HG03469 (cell line): ENCODE results near the gene EPX.
"Not testable (repeated sequence)": the region's sequence is repeated elsewhere in the genome, so short reads cannot be mapped to it uniquely, and the experiment has no call there.

ENCODE experiments used
- ATAC-seq: cut with Tn5 transposase; IDR thresholded peaks from one replicate; pipeline ENCODE4 v1.9.1; 2021; ENCODE audit warnings: mild to moderate bottlenecking, moderate library complexity, moderate number of reproducible peaks; ENCODE audit not compliant: unreplicated experiment

Gene EPX, protein sequence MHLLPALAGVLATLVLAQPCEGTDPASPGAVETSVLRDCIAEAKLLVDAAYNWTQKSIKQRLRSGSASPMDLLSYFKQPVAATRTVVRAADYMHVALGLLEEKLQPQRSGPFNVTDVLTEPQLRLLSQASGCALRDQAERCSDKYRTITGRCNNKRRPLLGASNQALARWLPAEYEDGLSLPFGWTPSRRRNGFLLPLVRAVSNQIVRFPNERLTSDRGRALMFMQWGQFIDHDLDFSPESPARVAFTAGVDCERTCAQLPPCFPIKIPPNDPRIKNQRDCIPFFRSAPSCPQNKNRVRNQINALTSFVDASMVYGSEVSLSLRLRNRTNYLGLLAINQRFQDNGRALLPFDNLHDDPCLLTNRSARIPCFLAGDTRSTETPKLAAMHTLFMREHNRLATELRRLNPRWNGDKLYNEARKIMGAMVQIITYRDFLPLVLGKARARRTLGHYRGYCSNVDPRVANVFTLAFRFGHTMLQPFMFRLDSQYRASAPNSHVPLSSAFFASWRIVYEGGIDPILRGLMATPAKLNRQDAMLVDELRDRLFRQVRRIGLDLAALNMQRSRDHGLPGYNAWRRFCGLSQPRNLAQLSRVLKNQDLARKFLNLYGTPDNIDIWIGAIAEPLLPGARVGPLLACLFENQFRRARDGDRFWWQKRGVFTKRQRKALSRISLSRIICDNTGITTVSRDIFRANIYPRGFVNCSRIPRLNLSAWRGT

DNA sequence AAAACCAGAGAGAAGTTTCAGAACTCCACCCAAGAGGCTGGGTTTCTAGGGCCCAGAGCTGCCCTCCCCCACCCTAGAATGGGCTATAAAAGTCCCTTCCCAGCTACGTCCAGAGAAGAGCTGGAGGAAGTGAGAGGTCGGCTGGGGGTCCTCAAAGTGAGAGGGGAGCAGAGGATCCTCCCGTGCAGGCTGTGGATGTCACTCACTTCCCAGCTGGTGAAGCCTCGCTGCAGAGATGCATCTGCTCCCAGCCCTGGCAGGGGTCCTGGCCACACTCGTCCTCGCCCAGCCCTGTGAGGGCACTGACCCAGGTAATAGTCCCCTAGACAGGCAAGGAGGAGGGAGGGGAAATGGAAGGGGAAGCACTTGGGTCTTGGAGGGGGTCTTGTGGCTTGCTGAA, at the start of gene EPX:
Gene EPX, plus strand, starts transcription at position 115 of the 400 bp plus-strand sequence. Its CDS starts 121 bp downstream, at position 236.
- ATAC-seq, result no peak

DNA sequence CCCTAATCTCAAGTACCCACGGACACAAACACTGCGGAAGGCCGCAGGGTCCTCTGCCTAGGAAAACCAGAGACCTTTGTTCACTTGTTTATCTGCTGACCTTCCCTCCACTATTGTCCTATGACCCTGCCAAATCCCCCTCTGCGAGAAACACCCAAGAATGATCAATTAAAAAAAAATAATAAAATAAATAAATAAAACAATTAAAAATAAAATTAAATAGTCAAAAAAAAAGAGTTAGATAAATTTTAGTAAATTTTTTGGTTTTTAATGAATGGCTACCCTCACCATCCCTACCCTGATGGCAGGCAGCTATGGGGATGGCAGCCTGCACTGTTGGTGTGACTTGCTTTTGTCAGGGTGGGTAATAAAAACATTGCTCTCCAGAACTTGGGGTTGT, 49.2 kb upstream of the EPX start:
- not testable (repeated sequence) for ATAC-seq

DNA sequence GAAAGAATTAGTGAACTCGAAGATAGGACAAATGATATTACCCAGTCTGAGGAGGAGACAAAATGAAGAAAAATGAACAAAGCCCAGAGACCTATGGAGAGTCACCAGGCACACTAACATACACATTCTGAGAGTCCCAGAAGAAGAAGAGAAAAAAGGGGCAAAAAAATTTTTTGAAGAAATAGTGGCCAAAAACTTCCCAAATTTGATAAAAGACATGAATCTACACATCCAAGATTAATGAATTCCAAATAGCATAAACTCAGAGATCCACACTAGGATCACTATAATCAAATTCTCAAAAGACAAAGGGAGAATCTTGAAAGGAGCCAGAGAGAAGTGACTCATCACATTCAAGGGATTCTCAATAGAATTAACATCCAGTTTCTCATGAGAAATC, 47.7 kb upstream of the EPX start:
- no peak for ATAC-seq

DNA sequence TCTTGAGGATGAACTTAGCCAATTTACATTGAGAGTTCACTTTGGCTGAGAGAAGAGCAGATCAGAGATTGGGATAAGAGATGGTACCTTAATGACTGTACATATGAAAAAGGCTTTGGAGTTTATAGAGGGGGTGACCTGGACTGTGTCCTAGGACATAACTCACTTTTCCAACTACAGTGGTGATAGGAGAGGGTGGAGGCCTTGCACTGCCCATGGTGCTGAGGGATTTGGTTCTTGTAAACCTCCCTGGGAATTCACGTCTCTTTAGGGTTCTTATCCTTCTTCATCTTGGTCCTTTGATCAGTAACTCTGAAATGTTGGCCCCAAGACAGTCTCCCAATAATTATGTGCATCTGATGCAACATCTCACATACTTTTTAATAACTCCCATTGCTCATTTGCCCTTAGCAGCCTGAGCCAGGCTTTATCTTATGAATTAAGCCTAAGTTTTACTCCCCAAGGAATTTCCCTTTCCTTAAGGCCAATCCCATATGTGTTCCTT, 44.5 kb upstream of the EPX start, which contains the start of gene OR4D1:
Gene OR4D1, plus strand, starts transcription at position 455 of the 505 bp plus-strand sequence. CDS start 6,770 bp downstream, outside the sequence.
- no peak for ATAC-seq

DNA sequence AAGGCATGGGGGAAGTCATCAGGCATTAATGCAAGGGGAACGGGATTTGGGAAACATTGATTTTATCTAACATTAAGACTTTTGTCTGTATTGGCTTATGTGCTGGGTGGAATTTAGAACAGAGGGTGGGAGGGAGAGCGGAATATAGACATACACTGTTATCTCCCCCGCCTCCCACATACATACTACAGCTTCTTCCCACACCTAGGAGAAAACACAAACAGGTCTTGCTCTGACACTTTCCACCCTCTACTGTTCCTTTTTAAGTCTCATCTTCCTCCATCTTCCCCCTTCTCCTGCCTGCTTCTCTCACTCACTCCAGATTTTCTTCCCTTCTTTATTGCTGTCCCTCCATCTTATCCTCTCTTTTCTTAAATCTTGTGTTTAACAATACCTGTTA, 43.9 kb upstream of the EPX start:
- no peak for ATAC-seq

DNA sequence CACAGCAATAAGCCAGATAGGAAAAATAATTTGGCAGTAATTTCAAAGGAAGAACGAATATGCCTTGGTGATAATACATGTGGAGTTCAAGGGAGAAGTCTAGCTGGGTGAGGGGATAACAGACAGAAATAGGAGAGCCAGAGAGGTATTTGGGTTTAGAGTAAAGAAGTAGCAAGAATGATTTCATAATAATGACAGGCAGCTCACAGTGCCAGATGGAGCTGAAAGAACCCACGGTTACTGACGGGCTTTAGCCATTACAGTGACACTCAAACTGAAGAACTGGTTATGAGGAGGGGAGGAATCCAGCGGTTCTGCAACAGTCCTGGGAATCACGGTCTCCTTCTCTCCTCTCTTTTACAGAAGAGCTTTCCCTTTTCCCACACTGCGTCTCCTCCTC, 42.1 kb upstream of the EPX start:
- ATAC-seq, result no peak

DNA sequence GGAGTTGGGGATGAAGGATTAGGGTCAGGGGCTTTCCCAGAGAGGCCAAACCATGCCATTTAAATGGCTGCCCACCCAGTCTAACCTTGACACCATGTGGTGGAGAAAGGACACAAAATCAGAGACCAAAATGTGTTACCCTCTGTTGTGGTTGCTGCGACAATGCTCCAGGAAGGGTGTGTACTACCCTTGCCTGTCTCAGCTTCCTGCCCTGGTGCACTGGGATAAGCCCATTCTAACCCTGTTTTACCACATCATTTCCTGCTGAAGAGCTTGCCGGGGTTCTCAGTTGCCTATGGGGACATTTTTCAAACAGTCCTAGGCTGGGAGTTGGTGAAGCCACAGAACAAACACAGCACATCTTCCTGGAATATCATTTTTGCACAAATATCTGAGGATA, 39.5 kb upstream of the EPX start:
- no peak for ATAC-seq

DNA sequence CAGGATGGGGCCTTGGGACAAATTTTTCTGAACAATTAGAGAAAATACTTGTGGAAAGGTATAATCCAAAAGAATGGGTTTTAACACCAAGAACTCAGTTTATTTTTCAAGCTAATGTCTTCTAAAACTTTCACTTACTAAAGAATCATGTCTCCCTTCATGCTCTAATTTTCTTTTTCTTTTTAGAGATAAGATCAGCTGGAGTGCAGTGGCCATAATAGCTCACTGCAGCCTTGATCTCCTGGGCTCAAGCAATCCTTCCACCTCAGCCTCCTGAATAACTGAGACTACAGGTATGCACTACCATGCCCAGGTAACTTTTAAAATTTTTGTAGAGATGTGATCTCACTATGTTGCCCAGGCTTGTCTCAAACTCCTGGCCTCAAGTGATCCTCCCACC, 38.9 kb upstream of the EPX start:
- no peak for ATAC-seq

DNA sequence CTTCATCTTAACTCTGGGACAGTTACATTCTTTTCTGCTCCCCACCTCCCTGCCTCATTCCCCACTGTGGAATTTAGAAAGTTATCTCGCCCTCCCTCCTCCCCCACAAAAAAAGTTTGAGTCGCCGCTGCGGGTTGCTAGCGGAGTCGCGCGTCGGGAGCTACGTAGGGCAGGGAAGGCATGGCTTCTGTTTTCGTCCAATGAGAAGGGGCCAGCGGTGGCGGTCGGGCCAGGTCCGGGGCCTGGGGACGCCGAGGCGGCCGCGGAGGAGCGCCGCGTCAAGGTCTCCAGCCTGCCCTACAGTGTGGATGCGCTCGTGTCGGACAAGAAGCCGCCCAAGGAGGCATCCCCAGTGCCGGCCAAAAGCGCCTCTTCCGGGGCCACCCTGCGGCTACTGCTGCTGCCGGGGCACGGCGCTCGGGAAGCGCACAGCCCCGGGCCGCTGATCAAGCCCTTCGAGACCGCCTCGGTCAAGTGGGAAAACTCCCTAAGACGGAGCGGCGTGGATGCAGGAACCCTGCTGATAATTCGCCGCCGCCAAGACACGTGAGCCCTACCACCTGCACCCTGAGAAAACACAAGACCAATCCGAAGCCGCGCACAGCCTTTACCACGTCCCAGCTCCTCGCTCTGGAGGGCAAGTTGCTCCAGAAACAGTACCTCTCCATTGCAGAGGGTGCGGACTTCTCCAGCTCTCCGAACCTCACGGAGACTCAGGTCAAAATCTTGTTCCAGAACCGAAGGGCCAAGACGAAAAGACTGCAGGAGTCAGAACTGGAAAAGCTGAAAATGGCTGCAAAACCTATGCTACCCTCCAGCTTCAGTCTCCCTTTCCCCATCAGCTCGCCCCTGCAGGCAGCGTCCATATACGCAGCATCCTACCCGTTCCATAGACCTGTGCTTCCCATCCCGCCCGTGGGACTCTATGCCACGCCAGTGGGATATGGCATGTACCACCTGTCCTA, 35.4 kb upstream of the EPX start:
- ATAC-seq, result no peak

DNA sequence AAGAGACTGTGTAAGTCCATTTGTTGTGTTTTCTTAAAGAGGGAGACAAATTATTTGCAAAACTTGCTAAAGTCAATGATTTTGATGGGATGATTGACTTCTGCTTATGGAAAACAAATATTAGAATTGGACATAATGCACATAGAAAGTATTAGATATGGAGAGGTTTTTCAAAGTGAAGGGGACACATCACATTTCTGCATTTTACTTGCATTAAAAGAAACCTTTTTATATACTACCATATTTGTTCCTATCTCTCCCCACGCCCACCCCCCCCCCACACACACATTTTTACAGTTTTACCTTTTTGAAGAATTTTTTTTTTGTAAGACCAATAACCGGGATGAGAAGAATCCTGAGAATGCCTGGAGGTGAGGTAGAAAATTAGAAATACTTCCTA, 34.3 kb upstream of the EPX start:
- no peak for ATAC-seq

DNA sequence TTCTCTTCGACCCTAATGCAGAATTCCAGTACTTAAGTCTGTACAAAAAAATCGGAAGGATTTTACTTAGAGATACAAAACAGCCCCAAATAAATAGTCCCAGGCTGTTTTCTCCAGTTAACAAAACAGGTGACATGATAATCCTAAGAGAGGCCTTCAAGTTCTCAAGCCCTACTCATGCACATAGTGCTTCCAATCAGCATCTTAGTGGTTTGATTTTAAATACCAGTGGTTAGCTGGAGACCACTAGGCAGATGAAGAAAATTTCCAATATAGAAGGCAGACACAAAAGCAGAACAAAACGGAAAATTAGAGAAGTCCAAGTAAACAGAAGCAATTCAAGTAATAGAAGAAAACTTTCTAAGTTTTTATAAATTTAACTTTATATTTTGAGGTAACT, 31.0 kb upstream of the EPX start:
- no peak for ATAC-seq

DNA sequence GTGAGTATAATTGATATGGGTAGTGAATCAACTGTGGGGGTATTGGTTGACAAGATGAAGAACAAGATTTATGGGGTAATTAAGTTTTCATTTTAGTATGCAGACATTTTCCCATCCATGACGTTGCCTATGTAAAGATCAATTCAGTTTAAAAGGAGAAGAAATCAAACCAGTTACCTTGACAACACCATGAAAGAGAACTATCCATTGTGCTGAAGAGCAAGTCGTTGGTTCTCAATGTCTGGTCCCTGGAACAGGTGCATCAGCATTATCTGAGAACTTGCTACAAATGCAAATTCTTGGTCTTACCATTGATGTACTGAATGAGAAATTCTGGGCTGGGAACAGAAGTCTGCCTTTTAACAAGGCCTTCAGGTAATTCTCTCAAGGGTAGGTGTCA, 26.5 kb upstream of the EPX start:
- ATAC-seq, result no peak

DNA sequence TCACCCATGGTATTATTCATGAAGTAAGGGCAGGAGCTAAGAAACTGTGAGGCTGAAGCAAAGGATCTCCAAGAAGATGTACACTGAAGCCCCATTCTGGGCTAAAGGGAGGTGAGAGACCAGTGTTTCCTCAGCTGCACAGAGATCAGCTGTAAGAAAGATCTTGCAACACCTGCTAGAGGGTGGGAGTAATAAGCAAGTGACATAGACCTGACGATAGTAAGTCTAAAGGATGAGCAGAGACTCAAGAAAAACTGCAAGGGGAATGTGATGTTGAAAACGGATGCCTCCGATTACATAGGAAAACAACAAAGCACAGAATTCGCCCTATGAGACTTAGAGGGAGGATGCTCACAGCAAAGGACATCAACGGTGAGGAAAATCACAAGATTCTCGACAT, 25.8 kb upstream of the EPX start, which contains the start of gene OR4D2:
Gene OR4D2, plus strand, starts transcription at position 301 of the 400 bp plus-strand sequence. CDS start 2,674 bp downstream, outside the sequence.
- ATAC-seq, result no peak

DNA sequence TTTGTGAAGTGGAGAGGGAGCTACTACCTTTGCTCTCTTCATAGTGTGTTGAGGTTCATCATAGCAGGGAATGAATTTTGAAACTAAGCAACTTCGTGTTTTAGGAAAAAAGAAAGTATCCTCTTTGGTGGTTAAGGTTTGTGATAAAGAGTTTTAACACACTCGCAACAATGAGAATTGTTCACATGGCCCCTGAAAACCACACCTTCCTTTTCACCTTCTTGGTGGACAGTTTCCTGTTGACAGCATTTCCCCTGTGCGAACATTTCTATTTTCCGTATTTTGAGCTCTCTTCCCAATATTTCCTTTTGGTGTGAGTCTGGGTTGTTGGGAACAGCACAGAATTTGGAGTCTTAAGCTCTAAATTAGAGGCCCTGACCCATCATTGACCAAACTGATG, 21.9 kb upstream of the EPX start:
- no peak for ATAC-seq

DNA sequence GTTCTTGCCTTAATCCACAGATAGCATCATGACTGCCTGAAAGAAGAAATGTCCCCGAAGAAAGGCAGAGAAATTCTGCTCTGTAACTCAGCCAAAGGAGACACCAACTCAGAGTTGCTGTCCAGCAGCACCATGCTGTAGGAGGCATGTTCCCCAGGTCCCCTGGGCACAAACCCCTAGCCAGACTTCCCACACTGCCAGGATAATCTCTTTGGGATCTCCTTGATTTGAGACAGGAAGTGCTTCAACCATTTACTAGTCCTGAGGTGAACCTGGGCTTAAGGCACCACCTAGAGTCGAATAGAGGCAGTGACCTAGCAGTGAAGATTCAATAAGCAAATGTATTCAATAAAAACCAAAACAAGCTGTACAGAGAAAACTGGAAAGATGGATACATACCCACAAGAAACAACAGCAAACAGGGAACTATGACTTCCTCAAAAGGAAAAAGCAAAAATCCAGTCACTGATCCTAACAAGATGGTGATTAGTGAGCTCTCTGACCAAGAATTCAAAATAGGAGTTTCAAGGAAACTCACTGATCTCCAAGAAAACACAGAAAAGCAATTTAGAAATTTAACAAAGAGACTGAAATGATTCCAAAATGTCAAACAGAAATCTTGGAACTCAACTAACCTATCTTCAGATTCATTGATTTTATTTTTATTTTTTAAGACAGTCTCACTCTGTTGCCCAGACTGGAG, 20.0 kb upstream of the EPX start:
- ATAC-seq, result no peak

DNA sequence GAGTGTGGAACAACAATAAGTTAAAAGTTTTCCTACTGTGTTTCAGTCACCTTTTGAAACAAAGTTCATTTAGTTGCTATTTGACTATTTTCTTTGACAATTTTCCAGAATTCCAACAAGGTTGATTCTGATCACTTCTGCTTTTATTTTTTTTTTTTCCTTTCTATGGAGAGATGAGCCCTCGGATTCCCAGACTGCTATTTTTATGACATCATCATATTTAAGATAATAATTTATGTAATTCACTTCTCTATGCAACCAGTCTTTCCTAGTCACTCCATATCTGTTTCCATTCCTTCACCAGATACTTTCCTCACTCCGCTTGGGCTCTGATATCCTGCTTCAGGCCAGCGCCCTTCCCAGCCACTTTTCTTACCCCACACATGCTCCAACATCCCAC, 17.7 kb upstream of the EPX start:
- no peak for ATAC-seq

DNA sequence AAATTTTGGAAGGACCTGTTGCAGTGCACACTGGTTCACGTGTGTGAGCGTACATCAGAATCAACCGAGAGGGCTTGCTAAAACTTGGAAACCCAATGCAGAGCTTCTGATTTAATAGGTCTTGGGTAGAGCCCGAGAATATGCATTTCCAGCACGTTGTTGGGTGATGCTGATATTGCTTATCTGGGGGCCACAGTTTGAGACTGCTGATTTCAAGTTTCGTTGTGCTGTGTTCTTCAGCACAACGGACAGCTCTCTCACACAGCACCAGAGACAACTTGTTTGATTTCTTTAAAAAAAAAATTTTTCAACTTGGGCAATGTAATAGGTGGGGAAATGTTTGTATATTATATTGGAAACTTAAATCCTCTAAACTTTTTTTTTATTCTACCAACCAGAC, 16.3 kb upstream of the EPX start:
- no peak for ATAC-seq

DNA sequence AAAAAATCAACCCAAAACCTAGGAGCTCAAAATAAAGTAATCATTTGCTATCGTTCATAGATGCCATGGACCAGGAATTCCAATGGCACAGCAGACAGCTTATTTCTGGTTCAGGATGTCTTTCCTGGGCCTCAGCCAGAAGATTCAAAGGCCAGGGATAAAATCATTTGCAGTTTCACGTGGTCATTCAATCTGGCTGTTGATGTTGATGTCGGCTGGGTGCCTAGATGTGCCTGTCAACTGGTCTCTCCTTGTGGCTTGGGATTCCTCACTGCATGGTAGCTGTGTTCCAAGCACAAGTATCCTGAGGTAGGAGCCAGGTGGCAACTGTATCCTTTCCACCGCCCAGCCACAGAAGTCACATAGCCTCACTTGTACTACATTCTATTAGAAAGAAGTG, 10.7 kb upstream of the EPX start:
- no peak for ATAC-seq

DNA sequence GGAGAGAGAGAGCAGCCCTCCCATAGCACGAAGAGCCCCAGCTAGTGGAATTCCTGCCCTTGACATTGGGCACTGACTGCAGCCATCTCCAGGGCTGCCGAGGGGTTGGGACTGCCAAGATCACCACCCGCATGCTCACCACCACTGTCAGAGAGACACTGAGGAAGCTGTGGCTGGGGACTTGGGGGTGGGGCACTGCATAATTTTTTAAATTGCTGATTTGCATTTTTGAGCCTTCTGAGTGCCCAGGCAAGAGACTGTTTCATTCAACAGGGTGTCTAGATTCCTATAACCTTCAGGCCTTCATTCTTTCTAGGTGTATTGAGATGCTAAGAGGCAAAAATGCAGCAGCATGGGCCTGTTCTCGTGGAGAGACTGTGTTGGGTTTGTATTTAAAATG, 9.0 kb upstream of the EPX start:
- ATAC-seq, result no peak

DNA sequence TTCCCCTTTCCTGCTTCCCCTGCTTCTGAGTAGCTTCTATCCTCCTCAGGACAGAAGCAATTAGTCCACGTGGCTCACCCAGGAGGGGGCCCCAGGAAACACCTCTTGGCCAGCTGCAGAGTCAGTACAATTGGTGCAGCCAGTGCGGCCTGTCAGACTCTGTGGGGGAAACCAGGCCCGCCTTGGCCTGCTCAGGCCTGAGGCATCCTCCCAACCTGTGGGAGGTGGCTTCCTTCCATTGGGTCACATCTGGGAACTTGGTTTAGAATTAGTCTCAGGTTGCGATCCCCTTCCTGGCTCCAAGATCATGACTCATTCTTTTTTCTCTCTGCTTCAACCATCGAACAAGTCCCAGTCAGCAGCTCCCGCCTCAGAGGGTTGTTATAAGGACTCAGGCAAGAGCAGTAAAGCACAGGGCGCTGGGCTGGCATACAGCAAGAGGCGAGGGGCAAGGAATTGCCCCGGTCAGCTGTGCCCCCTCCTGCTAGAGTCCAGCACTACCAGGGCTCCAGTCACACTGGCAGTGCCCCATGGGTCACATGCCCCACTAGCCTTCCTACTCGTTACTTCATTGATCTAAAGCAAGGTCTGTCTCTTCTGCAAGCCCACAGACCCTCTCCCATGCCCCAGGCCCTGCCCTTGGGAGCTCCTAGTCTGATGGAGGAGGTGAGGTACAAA, 8.1 kb upstream of the EPX start:
- no peak for ATAC-seq
